HCT116 (cell line): Measurements from ENCODE around the gene CNTNAP5. TPM values are rescaled to one million over a fixed set of nuclear protein-coding genes. Genes with fewer than 3 reads are reported as not detected.

Experiments
- ATAC-seq: fragments of 200-7000 bp; cut with Tn5 transposase; 2 replicates; pipeline ENCODE4 v1.9.1; 2020; ENCODE audit warnings: mild to moderate bottlenecking, moderate library complexity
- BruUV-seq: library from RNA; stranded (reverse); fragments of 400-500 nt; replicated peaks from 2 replicates; lab custom pipeline; 2021; lab: Mats Ljungman, UMichigan
- CTCF ChIA-PET: fragments of 300-600 bp; sonication (Branson Sonifier 250); formaldehyde crosslinking; loops from one replicate; lab custom pipeline; 2021; ENCODE audit warnings: antibody characterized with exemption; lab: Charles Lee
- POLR2A ChIA-PET: fragments of 300-600, 350-600 bp; sonication (Branson Sonifier 250); formaldehyde crosslinking; loops from one replicate; lab custom pipeline; 2021; ENCODE audit warnings: antibody characterized with exemption; lab: Charles Lee
- RAD21 ChIA-PET, 2 experiments: fragments of 300-600 bp; sonication (Branson Sonifier 250); formaldehyde crosslinking; loops; one replicate each; lab custom pipeline; 2023; ENCODE audit warnings: low total read pairs in 2 of 2; ENCODE audit not compliant: uncharacterized antibody in 2 of 2, unreplicated experiment in 2 of 2, low non-redundant PET in 1 of 2; lab: Charles Lee
- DNase-seq: peaks from one replicate; pipeline ENCODE4 v3.0.0-alpha.2; 2010; ENCODE audit warnings: low read depth, low spot score
- H2AFZ ChIP-seq: fragments of 200-600 bp; shearing (Covaris generic), sonication (generic); 2 replicates; pipeline ENCODE4 v1.6.1; 2017; ENCODE audit warnings: low read depth, mixed run types, mixed read lengths, antibody characterized with exemption, low read length; ENCODE audit not compliant: poor library complexity, severe bottlenecking
- H3K27ac ChIP-seq: 2 replicates; pipeline ENCODE4 v1.5.1; 2012; ENCODE audit warnings: low read depth, low read length
- H3K27me3 ChIP-seq: fragments of 200-600 bp; sonication (generic); 2 replicates; pipeline ENCODE4 v1.6.1; 2016; ENCODE audit warnings: mixed run types, low read length, mixed read lengths; ENCODE audit not compliant: insufficient read depth
- H3K36me3 ChIP-seq, 2 experiments: fragments of 200-500 bp in 1 of 2; fragments of 200-600 bp in 1 of 2; sonication (Bioruptor generic) in 1 of 2; sonication (generic) in 1 of 2; 2 replicates each; pipeline versions ENCODE4 v1.5.1 to v1.6.1; 2014 to 2016; ENCODE audit warnings: low read length in 2 of 2, inconsistent platforms in 1 of 2, mixed read lengths in 1 of 2, mixed run types in 1 of 2; ENCODE audit not compliant: insufficient read depth in 2 of 2, control insufficient read depth in 1 of 2
- H3K4me1 ChIP-seq, 2 experiments: fragments of 200-600 bp in 1 of 2; sonication (generic) in 1 of 2; 2 replicates each; pipeline versions ENCODE4 v1.5.1 to v1.6.1; 2012 to 2017; ENCODE audit warnings: low read length in 2 of 2, inconsistent platforms in 1 of 2, mild to moderate bottlenecking in 1 of 2, mixed read lengths in 1 of 2, mixed run types in 1 of 2, moderate library complexity in 1 of 2; ENCODE audit not compliant: insufficient read depth in 2 of 2, control insufficient read depth in 1 of 2
- H3K4me2 ChIP-seq: fragments of 200-600 bp; sonication (generic); 2 replicates; pipeline ENCODE4 v1.6.1; 2017; ENCODE audit warnings: mixed run types, low read length, mixed read lengths
- H3K4me3 ChIP-seq, 2 experiments: fragments of 200-600 bp in 1 of 2; sonication (generic) in 1 of 2; replicated peaks in 1 of 2; 2 replicates each; pipeline ENCODE4 v1.5.1; 2011 to 2016; ENCODE audit warnings: low read length in 2 of 2, control low read depth in 1 of 2, low read depth in 1 of 2, mild to moderate bottlenecking in 1 of 2, mixed read lengths in 1 of 2, mixed run types in 1 of 2
- H3K79me2 ChIP-seq: fragments of 200-600 bp; sonication (generic); 2 replicates; pipeline ENCODE4 v1.6.1; 2017; ENCODE audit warnings: mild to moderate bottlenecking, mixed run types, low read length, moderate library complexity, mixed read lengths; ENCODE audit not compliant: insufficient read depth
- H3K9ac ChIP-seq: fragments of 200-600 bp; sonication (generic); 2 replicates; pipeline ENCODE4 v1.6.1; 2016; ENCODE audit warnings: low read length, mixed read lengths
- H3K9me2 ChIP-seq: fragments of 200-600 bp; sonication (generic), shearing (Covaris generic); 2 replicates; pipeline ENCODE4 v1.6.1; 2017; ENCODE audit warnings: mixed run types, mild to moderate bottlenecking, moderate library complexity; ENCODE audit not compliant: insufficient read depth
- H3K9me3 ChIP-seq, 2 experiments: fragments of 200-500 bp in 1 of 2; fragments of 200-600 bp in 1 of 2; sonication (Bioruptor generic) in 1 of 2; sonication (generic) in 1 of 2; 2 replicates each; pipeline ENCODE4 v1.6.1; 2014 to 2017; ENCODE audit warnings: low read length in 2 of 2, mixed read lengths in 2 of 2, inconsistent platforms in 1 of 2, low read depth in 1 of 2, mild to moderate bottlenecking in 1 of 2, mixed run types in 1 of 2, moderate library complexity in 1 of 2; ENCODE audit not compliant: control insufficient read depth in 1 of 2, insufficient read depth in 1 of 2
- H4K20me1 ChIP-seq: fragments of 200-600 bp; sonication (generic), shearing (Covaris generic); 2 replicates; pipeline ENCODE4 v1.6.1; 2017; ENCODE audit warnings: mixed run types, mild to moderate bottlenecking, moderate library complexity; ENCODE audit not compliant: insufficient read depth
- POLR2A ChIP-seq: IDR thresholded peaks from 2 replicates; pipeline ENCODE4 v1.7.0; 2011; ENCODE audit warnings: borderline replicate concordance; ENCODE audit not compliant: insufficient read depth, insufficient read length; ENCODE audit errors: extremely low read depth
- POLR2AphosphoS5 ChIP-seq: IDR thresholded peaks from 2 replicates; pipeline ENCODE4 v1.6.1; 2011; ENCODE audit warnings: mild to moderate bottlenecking, low read depth, low read length, moderate library complexity
- REST ChIP-seq: IDR thresholded peaks from 2 replicates; pipeline ENCODE4 v1.6.1; 2012; ENCODE audit warnings: low read depth
- intact Hi-C: fragments of 100-400 bp; cut with micrococcal nuclease; formaldehyde crosslinking; loops from 2 replicates; pipeline ENCODE4 v1.10.0; 2022
- total RNA-seq: library from RNA; stranded (reverse); gene quantifications from one replicate; pipeline ENCODE4 v1.2.1, GENCODE V29; 2021; ENCODE audit not compliant: unreplicated experiment

Gene CNTNAP5
- total RNA-seq, 1 experiment from 2014 or later = not detected

DNA sequence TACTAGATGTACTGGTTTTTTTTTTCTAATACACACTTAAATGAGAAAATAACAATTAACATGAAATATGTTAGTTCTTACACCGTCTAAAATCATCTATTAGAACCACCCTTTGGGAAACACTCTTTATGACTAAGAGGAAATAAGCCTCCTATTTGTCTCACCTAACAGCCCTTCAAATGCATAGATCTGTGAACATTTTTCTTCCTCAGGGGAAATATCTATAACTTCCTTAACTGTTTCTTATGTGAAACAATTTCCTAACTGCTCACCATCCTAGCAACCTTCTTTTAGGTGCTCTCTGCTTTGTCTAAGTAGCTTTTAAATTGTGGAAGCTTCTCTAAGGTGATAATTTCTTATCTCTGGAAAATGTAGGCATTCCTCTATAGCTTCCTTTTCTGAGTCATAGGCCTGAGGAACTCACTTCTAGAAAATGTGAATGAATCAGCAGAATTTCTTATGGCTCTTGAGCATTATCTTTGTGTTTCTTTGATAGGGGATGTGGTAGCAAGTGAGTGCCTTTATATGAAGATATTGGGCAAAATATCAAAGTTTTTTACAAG, 56.1 kb downstream of the CNTNAP5 start (continued):
- TF ChIP-seq REST = no peak
- TF ChIP-seq POLR2A = no peak
- no peak for TF ChIP-seq POLR2AphosphoS5

DNA sequence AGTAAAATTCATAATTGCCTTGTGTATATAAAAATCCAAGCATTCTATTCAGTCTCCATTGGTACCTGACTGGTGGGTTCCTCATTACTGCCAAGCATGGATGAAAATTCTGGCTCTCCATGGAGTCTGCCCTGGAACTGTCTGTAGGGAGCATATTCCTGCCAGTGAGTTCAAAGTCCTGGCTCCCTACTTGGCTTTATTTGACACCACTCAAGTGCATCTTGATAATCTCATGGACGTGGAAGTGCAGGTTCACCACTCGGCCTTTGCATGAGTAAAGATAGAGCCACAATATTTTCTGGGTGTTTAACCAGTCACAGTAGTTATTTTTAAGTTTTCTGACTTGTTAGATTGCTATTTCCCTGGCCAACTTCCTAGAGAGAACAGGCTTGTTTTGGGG, 63.5 kb downstream of the CNTNAP5 start:
- ChIA-PET POLR2A (no interaction called here), RAD21 (no interaction called here), CTCF (no interaction called here)
- ATAC-seq (no peak), DNase-seq (no peak)
- no peaks in the 10 kb centered on the region for H3K36me3 ChIP-seq
- no peak overlapping the region for H2AFZ ChIP-seq
- no peak overlapping the region for H3K9ac ChIP-seq
- H3K27ac ChIP-seq = no peak overlapping the region
- H3K4me2 ChIP-seq = no peak overlapping the region
- intact Hi-C loops = no loop called here
- no peaks in the 10 kb centered on the region for H3K9me2 ChIP-seq
- H3K4me1 ChIP-seq = no peaks in the 10 kb centered on the region
- BruUV-seq = no TSS peak
- peaks cover 14 to 22% of the 10 kb centered on the region in 2 experiments; a peak in 2 of 4 replicates for H3K9me3 ChIP-seq
- TF ChIP-seq POLR2A = no peak
- no peak overlapping the region for H3K4me3 ChIP-seq
- H3K79me2 ChIP-seq = no peaks in the 10 kb centered on the region
- H4K20me1 ChIP-seq = no peaks in the 10 kb centered on the region
- H3K27me3 ChIP-seq = no peaks in the 10 kb centered on the region
